ENCODE data around the gene POLR2H. TPM values are rescaled to one million over a fixed set of nuclear protein-coding genes. Genes with fewer than 3 reads are reported as not detected.

The POLR2H gene
- total and polyA plus RNA-seq, 10 of the 15 experiments (the other 5 are each of a cell fraction or from before 2014, with no cell fraction given) = 74.2 to 357 (median 143) TPM

DNA sequence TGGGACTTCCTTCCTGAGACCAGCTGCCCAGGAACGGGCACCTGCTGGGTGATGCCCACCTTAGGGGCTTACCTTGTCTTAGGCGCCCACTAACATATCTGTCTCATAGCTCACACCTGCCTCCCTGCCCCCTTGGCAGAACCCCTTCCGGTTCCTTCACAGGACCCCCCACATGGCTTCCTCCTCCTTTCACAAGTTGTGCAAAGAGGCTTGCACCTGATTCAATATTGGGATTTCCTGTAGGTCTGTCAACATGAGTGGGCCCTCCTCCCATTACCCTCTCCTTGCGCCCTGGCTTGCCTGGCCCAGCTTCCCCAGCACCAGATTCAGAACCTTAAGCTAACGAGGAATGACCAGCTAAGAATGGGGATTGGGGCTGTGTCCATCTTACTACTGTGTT is 15.9 kb downstream of the POLR2H start:
- intact Hi-C loops (cut with micrococcal nuclease; ENCODE audit: unreplicated experiment) = no loop called here
- ChIA-PET RAD21 (ENCODE audit: unreplicated experiment) (no interaction called here), SMC1A (ENCODE audit: uncharacterized antibody, unreplicated experiment) (no interaction called here), POLR2A (no interaction called here), CTCF (interaction anchor here (0.6 kb wide), 1 partner anchor 137 kb away, joined by 3 read pairs; no protein-coding TSS in a partner anchor)
- Histone ChIP-seq H3K27me3 (replicated peaks in 1 of 2; ENCODE audit: control insufficient read depth in 2 of 2, insufficient read depth in 2 of 2, low read length in 1 of 2) (peaks cover 14 to 21% of the 10 kb centered on the region in 2 experiments), H3K4me1 (ENCODE audit: control insufficient read depth, insufficient read depth, low read length) (no peaks in the 10 kb centered on the region), H3K9me3 (replicated peaks; ENCODE audit: control insufficient read depth, insufficient read depth, low read length) (no peaks in the 10 kb centered on the region), H3K9ac (ENCODE audit: control insufficient read depth, insufficient read depth, low read length) (no peak overlapping the region), H3K4me2 (ENCODE audit: control insufficient read depth, insufficient read depth) (no peak overlapping the region), H3K4me3 (no peak overlapping the region), H3K36me3 (ENCODE audit: control insufficient read depth in 2 of 2, insufficient read depth in 2 of 2, low read length in 1 of 2) (no peaks in the 10 kb centered on the region), H2AFZ (ENCODE audit: control insufficient read depth, low read depth, low read length) (no peak overlapping the region), H3K79me2 (ENCODE audit: control insufficient read depth, insufficient read depth, low read length) (no peaks in the 10 kb centered on the region), H4K20me1 (ENCODE audit: control insufficient read depth, insufficient read depth) (no peaks in the 10 kb centered on the region), H3K27ac (ENCODE audit: control insufficient read depth, insufficient read depth) (no peak overlapping the region)
- WGBS (ENCODE audit: insufficient coverage, insufficient replicate concordance, low lambda C conversion rate, missing lambda C conversion rate) = 33% methylated on average over 5 of the region's 5 CpGs
- BruUV-seq (replicated peaks) = no TSS peak
- ATAC-seq = no peak
- in situ Hi-C loops (cut with MboI) = no loop called here
- TF ChIP-seq FOXK2 (IDR thresholded peaks at IDR 0.05) (no peak), PAX5 (IDR thresholded peaks at IDR 0.05; ENCODE audit: borderline replicate concordance, low read depth, low read length) (no peak), HDAC2 (IDR thresholded peaks at IDR 0.05) (no peak)
- TF ChIP-seq, protein P1, sequence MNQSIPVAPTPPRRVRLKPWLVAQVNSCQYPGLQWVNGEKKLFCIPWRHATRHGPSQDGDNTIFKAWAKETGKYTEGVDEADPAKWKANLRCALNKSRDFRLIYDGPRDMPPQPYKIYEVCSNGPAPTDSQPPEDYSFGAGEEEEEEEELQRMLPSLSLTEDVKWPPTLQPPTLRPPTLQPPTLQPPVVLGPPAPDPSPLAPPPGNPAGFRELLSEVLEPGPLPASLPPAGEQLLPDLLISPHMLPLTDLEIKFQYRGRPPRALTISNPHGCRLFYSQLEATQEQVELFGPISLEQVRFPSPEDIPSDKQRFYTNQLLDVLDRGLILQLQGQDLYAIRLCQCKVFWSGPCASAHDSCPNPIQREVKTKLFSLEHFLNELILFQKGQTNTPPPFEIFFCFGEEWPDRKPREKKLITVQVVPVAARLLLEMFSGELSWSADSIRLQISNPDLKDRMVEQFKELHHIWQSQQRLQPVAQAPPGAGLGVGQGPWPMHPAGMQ (IDR thresholded peaks at IDR 0.05; ENCODE audit: borderline replicate concordance) = no peak
- DNase-seq (ENCODE audit: low read depth, low spot score) = no peak
- no peak for FAIRE-seq

DNA sequence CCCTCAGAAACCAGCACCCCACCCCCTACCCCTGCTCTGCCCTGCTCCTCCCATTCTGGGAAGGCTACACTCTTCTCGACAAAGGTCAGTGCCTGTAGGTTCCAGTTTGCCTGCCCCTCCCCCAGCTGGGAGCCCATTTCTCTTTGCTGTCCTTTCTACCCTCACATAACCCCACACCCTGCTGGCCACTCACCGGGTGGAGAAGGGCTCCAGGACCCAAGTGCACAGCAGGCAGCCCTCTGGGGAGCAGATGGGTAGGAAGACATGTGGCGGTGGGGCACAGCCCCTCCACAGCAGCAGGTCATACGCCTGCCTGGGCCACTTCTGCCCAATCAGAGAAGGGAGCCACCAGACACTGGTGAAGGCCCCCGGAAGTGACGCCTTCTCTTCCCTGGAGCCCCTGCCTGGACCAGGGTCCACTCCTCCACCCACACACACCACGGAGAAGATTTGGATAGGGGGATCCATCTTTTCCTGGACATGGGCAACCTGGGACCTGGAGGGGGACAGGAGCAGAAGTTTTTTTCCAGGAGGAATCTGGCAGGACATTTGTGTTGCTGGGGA is 16.5 kb downstream of the POLR2H start, which contains the start of gene THPO:
THPO (minus strand) TSS at position 326 of the 564 bp plus-strand sequence. CDS start 1,948 bp downstream, outside the sequence.
- ChIA-PET CTCF (interaction anchor here (0.6 kb wide), 1 partner anchor 137 kb away, joined by 3 read pairs; no protein-coding TSS in a partner anchor), POLR2A (no interaction called here), RAD21 (ENCODE audit: unreplicated experiment) (no interaction called here), SMC1A (ENCODE audit: uncharacterized antibody, unreplicated experiment) (no interaction called here)
- in situ Hi-C loops (cut with MboI) (no loop called here), intact Hi-C loops (cut with micrococcal nuclease; ENCODE audit: unreplicated experiment) (no loop called here)
- Histone ChIP-seq H3K9ac (ENCODE audit: control insufficient read depth, insufficient read depth, low read length) (no peak within 1 kb of the TSS), H3K4me1 (ENCODE audit: control insufficient read depth, insufficient read depth, low read length) (no peaks in the 10 kb centered on the region), H2AFZ (ENCODE audit: control insufficient read depth, low read depth, low read length) (no peak within 1 kb of the TSS), H3K36me3 (ENCODE audit: control insufficient read depth in 2 of 2, insufficient read depth in 2 of 2, low read length in 1 of 2) (no peaks in the 10 kb centered on the region), H3K4me2 (ENCODE audit: control insufficient read depth, insufficient read depth) (no peak within 1 kb of the TSS), H3K9me3 (replicated peaks; ENCODE audit: control insufficient read depth, insufficient read depth, low read length) (no peaks in the 10 kb centered on the region), H3K4me3 (no peak within 1 kb of the TSS), H3K27ac (ENCODE audit: control insufficient read depth, insufficient read depth) (no peak within 1 kb of the TSS), H3K27me3 (replicated peaks in 1 of 2; ENCODE audit: control insufficient read depth in 2 of 2, insufficient read depth in 2 of 2, low read length in 1 of 2) (peaks cover 17 to 20% of the 10 kb centered on the region in 2 experiments), H3K79me2 (ENCODE audit: control insufficient read depth, insufficient read depth, low read length) (no peaks in the 10 kb centered on the region), H4K20me1 (ENCODE audit: control insufficient read depth, insufficient read depth) (no peaks in the 10 kb centered on the region)
- no TSS peak for BruUV-seq (replicated peaks)
- 28% methylated on average over 7 of the region's 7 CpGs for WGBS (ENCODE audit: insufficient coverage, insufficient replicate concordance, low lambda C conversion rate, missing lambda C conversion rate)
- DNase-seq (ENCODE audit: low read depth, low spot score) (no peak), ATAC-seq (no peak; the same call in 2 of the 3 replicates), FAIRE-seq (no peak)
- TF ChIP-seq CBX5 (IDR thresholded peaks at IDR 0.05; ENCODE audit: low read depth) (no peak), ZNF592 (IDR thresholded peaks at IDR 0.05) (no peak), CBX3 (IDR thresholded peaks at IDR 0.05; ENCODE audit: borderline replicate concordance, low read depth) (no peak), RAD21 (IDR thresholded peaks at IDR 0.05; ENCODE audit: insufficient read depth, low read depth, low read length) (no peak), MAX (IDR thresholded peaks at IDR 0.05; ENCODE audit: low read depth, low read length) (no peak), NR2C2 (IDR thresholded peaks at IDR 0.05; ENCODE audit: borderline replicate concordance, control insufficient read depth, insufficient read length, low read depth) (no peak), CBFB (IDR thresholded peaks at IDR 0.05; ENCODE audit: low read depth) (no peak)

All from GM12878 (cell line).